Esophagus muscularis mucosa (tissue), 4 donors: ENCODE data around the gene CFAP52. TPM values are rescaled to one million over a fixed set of nuclear protein-coding genes. Genes with fewer than 3 reads are reported as not detected.

Experiments used
- DNase-seq: peaks from one replicate; pipeline ENCODE4 v3.0.0-alpha.2; 2017; ENCODE audit errors: extremely low spot score
- H3K27ac ChIP-seq, 4 donors: fragments of 200-600 bp; sonication (generic); replicated peaks in 1 of 4; 1 replicate in 3 of 4; 2 replicates in 1 of 4; pipeline ENCODE4 v1.5.1; 2016 to 2019; ENCODE audit warnings: mild to moderate bottlenecking in 1 of 4
- H3K27me3 ChIP-seq, 4 donors: fragments of 200-600 bp; sonication (generic); one replicate each; pipeline versions ENCODE4 v1.5.1 to v1.6.0; 2016 to 2019
- H3K36me3 ChIP-seq, 4 donors: fragments of 200-600 bp; sonication (generic); one replicate each; pipeline ENCODE4 v1.5.1; 2016 to 2019
- H3K4me1 ChIP-seq, 4 donors: fragments of 200-600 bp; sonication (generic); one replicate each; pipeline ENCODE4 v1.5.1; 2016 to 2019
- H3K4me3 ChIP-seq, 4 donors: fragments of 200-600 bp; sonication (generic); 1 replicate in 2 of 4; 2 replicates in 2 of 4; pipeline ENCODE4 v1.5.1; 2016 to 2019; ENCODE audit warnings: mild to moderate bottlenecking in 4 of 4, moderate library complexity in 1 of 4
- H3K9me3 ChIP-seq, 4 donors: fragments of 200-600 bp; sonication (generic); 1 replicate in 3 of 4; 2 replicates in 1 of 4; pipeline ENCODE4 v1.5.1; 2016 to 2019
- EP300 ChIP-seq: sonication (generic); formaldehyde crosslinking; IDR thresholded peaks from one replicate; pipeline ENCODE4 v1.6.1; 2017; ENCODE audit warnings: antibody characterized with exemption
- POLR2A ChIP-seq: fragments of 450-650 bp; IDR thresholded peaks from one replicate; pipeline ENCODE4 v1.6.1; 2017; ENCODE audit warnings: antibody characterized with exemption, moderate library complexity, mild to moderate bottlenecking, low read depth
- POLR2AphosphoS5 ChIP-seq, 2 donors: sonication (generic); formaldehyde crosslinking; IDR thresholded peaks; one replicate each; pipeline ENCODE4 v1.6.1; 2017; ENCODE audit warnings: antibody characterized with exemption in 2 of 2
- WGBS: methylation state at CpG from one replicate; pipeline ENCODE4 v1.1.5; 2018; 5-methylcytosine and 5-hydroxymethylcytosine counted together
- intact Hi-C: fragments of 100-400 bp; cut with DNase I; formaldehyde crosslinking; loops from one replicate; pipeline ENCODE4 v1.15.1; 2023
- total RNA-seq, 4 donors: library from RNA; depleted of rRNA; stranded (reverse); fragments of >200 nt; gene quantifications; one replicate each; pipeline versions ENCODE4 v1.1.0 to v1.2.1, GENCODE V29; 2016
- TF ChIP-seq, protein P1 (sequence below), 3 experiments: fragments of 200-600 bp in 2 of 3; fragments of 450-650 bp in 1 of 3; sonication (generic) in 2 of 3; IDR thresholded peaks; one replicate each; pipeline ENCODE4 v1.5.1; 2017 to 2019; ENCODE audit warnings: antibody characterized with exemption in 3 of 3, mild to moderate bottlenecking in 2 of 3, moderate library complexity in 1 of 3

Gene CFAP52
- total RNA-seq, 4 donors from 2014 or later: 0.83 to 1.2 TPM; not detected in 2

DNA sequence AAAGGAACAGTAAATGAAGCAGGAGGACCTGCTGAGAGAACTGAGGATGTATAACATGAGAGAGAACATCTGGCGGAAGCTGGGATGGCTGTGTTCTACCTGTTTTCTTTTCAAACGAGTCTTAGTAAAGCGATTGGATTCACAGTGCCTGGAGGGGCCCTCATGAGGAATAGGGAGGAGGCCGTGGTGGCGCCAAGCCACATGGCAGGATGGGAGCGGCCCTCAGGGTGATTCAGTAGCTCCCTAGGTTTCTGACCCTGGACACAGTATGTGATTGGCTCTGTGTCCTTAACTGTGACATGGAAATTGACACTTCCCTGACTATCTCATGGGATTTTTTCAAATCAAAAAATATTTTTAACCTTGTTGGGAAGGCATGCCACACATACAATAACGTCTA lies 101.0 kb downstream of the CFAP52 start:
- WGBS: 64% methylated on average over 7 of the region's 7 CpGs
- no peaks in the 10 kb centered on the region for H3K36me3 ChIP-seq
- no peak overlapping the region for H3K27ac ChIP-seq
- H3K4me1 ChIP-seq: no peaks in the 10 kb centered on the region
- no peak for TF ChIP-seq POLR2A
- TF ChIP-seq, protein P1, sequence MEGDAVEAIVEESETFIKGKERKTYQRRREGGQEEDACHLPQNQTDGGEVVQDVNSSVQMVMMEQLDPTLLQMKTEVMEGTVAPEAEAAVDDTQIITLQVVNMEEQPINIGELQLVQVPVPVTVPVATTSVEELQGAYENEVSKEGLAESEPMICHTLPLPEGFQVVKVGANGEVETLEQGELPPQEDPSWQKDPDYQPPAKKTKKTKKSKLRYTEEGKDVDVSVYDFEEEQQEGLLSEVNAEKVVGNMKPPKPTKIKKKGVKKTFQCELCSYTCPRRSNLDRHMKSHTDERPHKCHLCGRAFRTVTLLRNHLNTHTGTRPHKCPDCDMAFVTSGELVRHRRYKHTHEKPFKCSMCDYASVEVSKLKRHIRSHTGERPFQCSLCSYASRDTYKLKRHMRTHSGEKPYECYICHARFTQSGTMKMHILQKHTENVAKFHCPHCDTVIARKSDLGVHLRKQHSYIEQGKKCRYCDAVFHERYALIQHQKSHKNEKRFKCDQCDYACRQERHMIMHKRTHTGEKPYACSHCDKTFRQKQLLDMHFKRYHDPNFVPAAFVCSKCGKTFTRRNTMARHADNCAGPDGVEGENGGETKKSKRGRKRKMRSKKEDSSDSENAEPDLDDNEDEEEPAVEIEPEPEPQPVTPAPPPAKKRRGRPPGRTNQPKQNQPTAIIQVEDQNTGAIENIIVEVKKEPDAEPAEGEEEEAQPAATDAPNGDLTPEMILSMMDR (IDR thresholded peaks at IDR 0.05): no peak
- TF ChIP-seq POLR2AphosphoS5 (IDR thresholded peaks at IDR 0.05): no peak
- TF ChIP-seq EP300: no peak
- H3K9me3 ChIP-seq: peaks cover 0 to 14% (median 2%) of the 10 kb centered on the region in 4 donors
- DNase-seq: no peak
- intact Hi-C loops: no loop called here
- H3K27me3 ChIP-seq: no peaks in the 10 kb centered on the region
- H3K4me3 ChIP-seq: no peak overlapping the region

DNA sequence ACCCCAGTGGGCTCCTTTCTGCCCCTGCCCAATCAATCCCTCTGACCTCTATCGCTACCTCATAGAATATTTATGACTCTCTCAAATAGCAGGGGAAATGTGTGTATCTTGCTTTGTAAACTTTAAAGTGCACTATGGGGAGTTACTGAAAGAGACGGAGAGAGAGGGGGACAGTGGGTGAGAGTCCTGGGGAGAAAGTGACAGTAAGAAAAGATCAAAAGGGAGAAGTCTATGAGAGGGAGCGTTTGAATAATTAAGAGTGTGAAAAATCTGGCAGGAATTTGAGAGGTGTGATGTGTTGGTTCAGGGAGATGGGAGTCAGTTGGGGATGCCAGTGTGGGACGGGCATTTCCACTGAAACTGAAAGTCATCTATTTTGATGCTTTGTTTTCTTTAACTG lies 101.5 kb downstream of the CFAP52 start:
- intact Hi-C loops: no loop called here
- 66% methylated on average over 4 of the region's 4 CpGs for WGBS
- DNase-seq: no peak
- H3K27ac ChIP-seq: no peak overlapping the region
- no peaks in the 10 kb centered on the region for H3K4me1 ChIP-seq
- H3K9me3 ChIP-seq: peaks cover 0 to 14% (median 2%) of the 10 kb centered on the region in 4 donors
- H3K36me3 ChIP-seq: no peaks in the 10 kb centered on the region
- no peak overlapping the region for H3K4me3 ChIP-seq
- H3K27me3 ChIP-seq: no peaks in the 10 kb centered on the region
- TF ChIP-seq, protein P1 (IDR thresholded peaks at IDR 0.05): no peak
- TF ChIP-seq EP300 (no peak), POLR2A (no peak), POLR2AphosphoS5 (IDR thresholded peaks at IDR 0.05) (no peak)

DNA sequence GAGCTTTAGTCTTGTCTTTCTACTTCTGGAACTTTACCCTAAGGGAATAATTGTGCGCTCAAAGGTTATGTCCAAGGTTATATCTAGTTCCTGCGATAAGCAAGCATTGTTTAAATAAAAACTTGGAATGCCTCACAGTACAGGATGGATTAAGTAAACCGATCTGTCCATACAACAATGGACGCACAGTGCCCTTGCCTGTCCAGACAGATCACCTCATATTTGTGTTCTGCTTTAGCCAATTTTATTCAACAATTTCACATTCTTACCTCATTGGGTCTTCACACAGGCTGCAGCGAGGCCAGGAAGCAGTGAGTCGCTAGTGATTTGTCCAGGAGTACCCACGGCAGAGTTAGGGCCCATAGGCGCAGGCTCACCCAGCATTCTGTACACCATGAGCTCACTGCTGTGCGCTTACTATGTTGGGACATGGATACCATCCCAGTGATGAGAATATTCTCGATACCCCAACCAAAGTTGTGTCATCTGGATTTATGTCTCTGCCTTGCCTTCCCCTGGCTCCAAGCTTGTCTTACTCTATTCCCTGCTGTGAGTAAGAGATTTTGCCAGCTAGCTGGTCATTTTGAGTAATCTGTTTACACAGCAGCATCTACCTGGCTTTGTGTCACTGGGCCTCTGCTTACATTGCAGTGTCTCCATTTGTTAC lies 108.6 kb downstream of the CFAP52 start:
- WGBS: 87% methylated on average over 10 of the region's 10 CpGs
- H3K36me3 ChIP-seq: no peaks in the 10 kb centered on the region
- H3K4me3 ChIP-seq: no peak overlapping the region

More for the DNA sequence above, 108.6 kb downstream of the CFAP52 start:
- Histone ChIP-seq H3K27me3 (peaks cover 0 to 5% (median 0%) of the 10 kb centered on the region in 4 donors), H3K27ac (no peak overlapping the region), H3K9me3 (peaks cover 0 to 6% (median 2%) of the 10 kb centered on the region in 4 donors), H3K4me1 (no peaks in the 10 kb centered on the region)
- DNase-seq: no peak
- intact Hi-C loops: no loop called here
- TF ChIP-seq POLR2AphosphoS5 (IDR thresholded peaks at IDR 0.05) (no peak), EP300 (no peak), POLR2A (no peak)
- TF ChIP-seq, protein P1 (IDR thresholded peaks at IDR 0.05): no peak

Other genes with a start within 250 kb of the CFAP52 start
- 100 to 1,000 TPM in 2 of 4 donors, 10 to 100 TPM in 2; 83.9 to 104 (median 94.5) TPM for gene STX8, start 822 bp upstream of the CFAP52 start, total RNA-seq
- under 1 TPM in 3 of 4 donors, not detected in 1; 0.17 to 0.84 (median 0.17) TPM for gene USP43, start 68.9 kb downstream of the CFAP52 start, total RNA-seq
- gene DHRS7C, start 214.9 kb downstream of the CFAP52 start, total RNA-seq: not detected
- not detected for gene GSG1L2, start 245.4 kb downstream of the CFAP52 start, total RNA-seq
- gene GLP2R, start 249.3 kb downstream of the CFAP52 start, total RNA-seq: 10 to 100 TPM in 3 of 4 donors, 1 to 10 TPM in 1; 9.1 to 16.6 (median 14.6) TPM